ENCODE results near the gene MYL1. TPM values are rescaled to one million over a fixed set of nuclear protein-coding genes. Genes with fewer than 3 reads are reported as not detected.

The MYL1 gene
- total RNA-seq, 2 donors from 2014 or later: not detected

DNA sequence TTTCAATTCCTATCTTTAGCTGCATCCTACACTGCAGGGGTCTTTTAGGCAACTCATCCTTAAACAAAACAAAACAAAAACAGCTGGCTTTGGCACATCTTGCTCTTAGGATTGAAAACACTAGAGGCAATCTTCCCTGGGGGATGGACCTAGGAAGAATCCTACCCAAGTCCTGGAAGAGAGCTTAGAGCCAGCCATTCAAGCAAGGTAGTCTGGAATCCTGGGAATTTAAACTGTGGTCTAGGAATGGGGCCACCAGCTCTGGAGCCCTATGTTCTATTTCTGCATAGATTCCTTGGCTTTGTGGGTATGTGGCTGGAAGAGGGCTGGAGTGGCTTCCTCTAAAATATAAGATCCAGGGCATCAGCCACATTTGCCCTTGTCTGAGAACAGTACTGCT is 27.7 kb downstream of the MYL1 start:
- H3K27ac Mint-ChIP-seq: no peak overlapping the region
- DNase-seq (ENCODE audit: low spot score in 2 of 2) (no peak), ATAC-seq (no peak)
- no peaks in the 10 kb centered on the region for H3K36me3 Mint-ChIP-seq
- peaks cover 0 to 4% of the 10 kb centered on the region in 2 donors for H3K9me3 Mint-ChIP-seq

DNA sequence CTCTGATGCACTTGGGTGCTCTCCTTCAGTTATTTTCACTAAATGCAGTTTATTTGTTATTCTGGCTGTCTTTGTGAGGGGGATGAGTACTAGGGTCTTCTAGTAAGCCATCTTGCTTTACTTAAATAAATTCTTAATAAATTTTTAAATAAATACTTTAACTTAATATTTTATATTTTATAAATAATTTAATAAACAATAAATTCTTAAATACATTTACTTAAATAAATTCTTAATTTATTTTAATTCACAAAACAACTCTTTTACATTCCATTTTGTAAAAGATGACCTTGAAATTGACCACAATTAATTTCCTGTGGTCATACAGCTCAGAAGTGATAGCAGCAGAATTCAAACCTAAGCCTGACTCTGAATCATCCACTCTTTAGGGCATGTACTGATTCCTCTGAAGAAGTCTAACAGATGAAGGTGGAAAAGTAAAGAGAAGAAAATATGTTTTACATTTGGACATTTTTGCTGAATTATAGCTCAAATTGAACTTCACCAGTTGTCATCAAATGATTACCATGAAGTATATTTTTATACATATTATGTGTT is 28.8 kb downstream of the MYL1 start:
- no peak for DNase-seq (ENCODE audit: low spot score in 2 of 2)
- Mint-ChIP-seq H3K9me3 (peaks cover 0 to 4% of the 10 kb centered on the region in 2 donors), H3K36me3 (no peaks in the 10 kb centered on the region), H3K27ac (no peak overlapping the region)
- no peak for ATAC-seq

DNA sequence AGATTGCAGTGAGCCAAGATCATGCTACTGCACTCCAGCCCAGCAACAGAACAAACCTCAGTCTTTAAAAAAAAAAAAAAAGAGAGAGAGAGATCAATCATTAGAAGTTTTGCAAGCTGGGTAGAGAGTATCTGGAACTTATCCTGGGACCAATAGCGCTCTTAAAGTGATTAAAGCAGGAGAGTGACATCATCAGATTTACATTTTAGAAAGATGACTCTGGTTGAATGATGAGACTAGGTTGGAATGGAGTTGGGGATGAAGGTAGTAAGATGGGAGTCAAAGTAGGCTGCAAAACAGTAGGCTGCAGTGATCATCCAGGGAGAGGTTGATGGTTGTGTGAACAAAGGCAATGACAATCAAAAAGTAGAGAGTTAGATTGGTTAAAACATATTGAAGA is 37.8 kb downstream of the MYL1 start:
- H3K36me3 Mint-ChIP-seq: no peaks in the 10 kb centered on the region
- ATAC-seq (no peak), DNase-seq (ENCODE audit: low spot score in 2 of 2) (no peak)
- peaks cover 8 to 9% of the 10 kb centered on the region in 2 donors for H3K9me3 Mint-ChIP-seq
- no peak overlapping the region for H3K27ac Mint-ChIP-seq

DNA sequence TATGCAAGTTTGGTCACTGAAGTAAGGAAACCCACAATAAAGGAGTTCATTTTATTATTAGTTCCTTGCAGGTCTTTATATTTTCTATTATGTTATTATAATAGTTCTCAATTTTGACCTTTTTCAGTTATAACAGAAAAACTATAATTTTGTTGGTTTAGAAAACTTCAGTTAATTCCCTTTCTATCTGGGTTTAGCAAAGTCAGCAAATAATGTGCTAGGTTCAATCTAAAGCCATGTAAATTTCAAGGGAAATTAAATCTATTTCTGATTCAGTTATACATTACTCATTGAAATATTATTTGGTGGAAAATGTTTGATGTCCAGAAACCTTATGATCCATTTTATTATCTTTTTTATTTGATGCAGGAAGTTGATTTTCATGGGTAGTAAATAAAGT is 43.7 kb downstream of the MYL1 start:
- Mint-ChIP-seq H3K36me3 (no peaks in the 10 kb centered on the region), H3K27ac (no peak overlapping the region), H3K9me3 (no peaks in the 10 kb centered on the region)
- DNase-seq (ENCODE audit: low spot score in 2 of 2): no peak
- ATAC-seq: no peak

DNA sequence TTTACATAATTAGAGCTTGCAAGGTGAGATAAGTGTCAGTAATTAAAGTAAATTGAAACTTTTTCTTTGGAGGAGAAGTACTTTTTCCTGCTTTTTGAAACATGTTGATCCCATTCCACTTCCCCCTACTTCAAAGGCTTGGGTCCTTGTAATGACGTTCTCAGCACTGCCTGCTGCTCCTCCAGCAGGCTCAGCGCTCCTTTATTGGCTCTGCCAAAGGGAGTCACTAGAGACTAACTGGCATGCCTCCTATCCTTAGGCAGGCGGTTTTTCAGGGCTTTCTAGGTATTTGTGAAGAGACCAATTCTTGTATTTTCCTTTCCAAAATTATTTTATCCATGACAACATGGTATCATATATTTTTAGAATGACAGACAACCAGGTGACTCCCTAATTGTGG is 45.8 kb downstream of the MYL1 start:
- DNase-seq (ENCODE audit: low spot score in 2 of 2): no peak
- no peaks in the 10 kb centered on the region for H3K36me3 Mint-ChIP-seq
- H3K9me3 Mint-ChIP-seq: no peaks in the 10 kb centered on the region
- ATAC-seq: no peak
- H3K27ac Mint-ChIP-seq: no peak overlapping the region

DNA sequence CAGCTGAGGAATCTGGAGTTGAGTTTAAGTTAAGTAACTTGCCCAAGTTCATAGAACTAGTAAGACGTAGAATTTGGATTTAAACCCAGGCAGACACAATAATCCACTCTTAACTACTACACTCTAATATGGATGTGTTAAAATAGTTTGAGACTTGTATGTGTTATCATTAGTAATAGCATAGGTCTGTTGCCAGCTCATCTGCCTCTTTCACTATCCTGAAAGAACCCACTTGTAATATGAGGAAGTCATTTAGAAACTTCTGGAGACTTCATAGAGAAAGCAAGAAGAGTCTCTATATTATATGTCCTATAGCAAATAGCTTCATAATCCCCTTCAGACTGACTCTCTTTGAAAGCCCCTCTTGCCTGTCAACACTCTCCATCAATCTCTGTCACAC is 46.7 kb downstream of the MYL1 start:
- Mint-ChIP-seq H3K36me3 (no peaks in the 10 kb centered on the region), H3K9me3 (no peaks in the 10 kb centered on the region), H3K27ac (no peak overlapping the region)
- DNase-seq (ENCODE audit: low spot score in 2 of 2) (no peak), ATAC-seq (no peak)

DNA sequence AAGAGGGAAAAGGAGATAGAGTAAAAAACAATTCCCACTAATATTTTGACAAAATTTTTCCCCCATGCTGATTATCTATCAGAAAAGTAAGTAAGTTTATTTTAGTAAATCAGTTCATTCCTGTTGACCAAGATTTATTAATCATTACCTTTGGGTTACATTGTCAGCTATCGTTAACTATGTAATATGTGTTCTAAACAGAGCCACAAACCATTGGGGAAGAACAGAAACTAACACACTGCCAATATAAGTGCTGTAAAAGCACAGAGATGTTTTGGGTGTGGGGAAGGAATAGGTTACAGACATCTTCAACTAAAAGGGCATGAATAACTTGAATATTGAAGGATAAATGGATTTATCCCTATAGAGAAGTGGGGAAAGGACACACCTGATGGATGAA is 47.3 kb downstream of the MYL1 start:
- no peak for DNase-seq (ENCODE audit: low spot score in 2 of 2)
- Mint-ChIP-seq H3K9me3 (no peaks in the 10 kb centered on the region), H3K36me3 (no peaks in the 10 kb centered on the region), H3K27ac (no peak overlapping the region)
- ATAC-seq: no peak

DNA sequence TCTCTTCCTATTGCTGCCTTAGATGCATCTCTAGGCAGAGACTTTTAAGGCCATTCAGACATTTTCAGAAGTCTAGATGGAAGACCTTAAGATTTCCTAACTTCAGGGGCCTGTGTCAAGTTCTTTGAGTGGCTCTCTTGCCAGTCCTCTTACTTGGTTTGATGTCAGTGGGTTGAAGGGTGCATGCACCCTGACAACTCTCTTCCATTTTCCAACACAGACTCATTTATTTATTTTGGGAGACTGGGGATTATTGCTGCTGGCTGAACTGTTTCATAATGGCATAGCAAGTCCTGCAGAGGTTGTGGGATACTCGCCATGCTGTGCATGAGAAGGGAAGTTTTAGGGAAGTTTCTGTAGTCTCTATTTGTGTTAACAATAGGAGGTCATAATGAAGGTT is 50.7 kb downstream of the MYL1 start:
- DNase-seq (ENCODE audit: low spot score in 2 of 2) (no peak), ATAC-seq (no peak)
- no peak overlapping the region for H3K27ac Mint-ChIP-seq
- H3K9me3 Mint-ChIP-seq: no peaks in the 10 kb centered on the region
- no peaks in the 10 kb centered on the region for H3K36me3 Mint-ChIP-seq

DNA sequence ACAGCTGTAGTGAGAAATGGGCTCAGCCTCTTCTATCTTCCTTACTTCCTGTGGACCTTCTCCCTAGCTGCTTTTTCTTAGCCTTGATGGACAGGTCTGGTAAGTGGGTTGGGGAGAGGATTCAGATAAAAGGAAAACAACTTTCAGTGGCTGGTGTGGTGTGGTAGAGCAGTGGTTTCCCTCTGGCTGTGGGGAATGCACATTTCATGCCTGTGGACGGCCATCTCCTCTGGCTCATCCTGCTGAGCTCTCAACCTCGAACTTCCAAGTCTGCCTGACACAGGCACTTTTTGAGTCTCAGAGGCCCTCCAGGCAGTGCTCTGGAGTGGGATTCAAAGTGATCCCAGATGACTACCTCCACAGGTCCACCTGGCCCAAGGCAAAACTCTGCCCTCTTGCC is 51.1 kb downstream of the MYL1 start:
- H3K36me3 Mint-ChIP-seq: no peaks in the 10 kb centered on the region
- ATAC-seq: no peak

DNA sequence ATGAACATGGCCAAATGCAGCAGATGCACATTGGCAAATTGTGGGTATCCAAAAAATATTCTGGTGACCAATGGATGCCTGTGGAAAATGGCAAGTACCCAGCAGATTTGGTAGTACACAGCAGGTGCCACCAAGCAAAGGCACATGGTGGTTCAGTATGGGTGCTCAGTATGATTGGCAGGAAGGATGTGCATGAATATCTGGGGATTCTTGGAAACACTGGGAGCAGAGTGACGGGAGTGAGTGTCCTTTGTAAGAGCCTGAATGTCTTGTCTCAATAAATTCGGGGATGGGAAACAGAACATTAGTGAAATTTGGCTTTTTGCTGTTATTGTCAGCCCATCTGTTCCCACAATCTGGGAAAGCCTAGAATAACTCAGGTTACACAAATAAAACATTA is 52.9 kb downstream of the MYL1 start:
- DNase-seq (ENCODE audit: low spot score in 2 of 2) (no peak), ATAC-seq (no peak)
- Mint-ChIP-seq H3K9me3 (no peaks in the 10 kb centered on the region), H3K36me3 (no peaks in the 10 kb centered on the region), H3K27ac (no peak overlapping the region)

More for the DNA sequence above, 51.1 kb downstream of the MYL1 start:
- H3K9me3 Mint-ChIP-seq: no peaks in the 10 kb centered on the region
- no peak for DNase-seq (ENCODE audit: low spot score in 2 of 2)
- H3K27ac Mint-ChIP-seq: no peak overlapping the region

DNA sequence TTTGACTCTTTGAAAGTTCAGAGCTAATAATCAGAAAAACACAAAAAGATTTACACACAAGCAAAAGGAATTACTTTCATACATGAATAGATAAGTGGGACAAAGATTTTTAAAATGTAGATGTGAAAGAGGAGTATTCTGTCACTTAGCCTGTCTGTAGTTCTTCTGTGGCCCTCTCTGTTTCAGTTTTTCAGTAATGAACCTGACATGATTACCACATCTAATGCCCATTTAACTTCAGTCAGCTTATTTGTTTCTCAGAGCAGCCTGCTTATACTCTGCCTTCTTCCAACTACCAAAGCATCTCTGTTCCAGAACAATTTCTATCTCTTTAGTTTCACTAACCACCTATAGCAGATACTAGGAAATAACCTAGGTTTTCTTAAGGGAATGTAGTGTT is 55.3 kb downstream of the MYL1 start:
- H3K9me3 Mint-ChIP-seq: no peaks in the 10 kb centered on the region
- no peak for ATAC-seq
- DNase-seq (ENCODE audit: low spot score in 2 of 2): no peak
- no peak overlapping the region for H3K27ac Mint-ChIP-seq
- H3K36me3 Mint-ChIP-seq: no peaks in the 10 kb centered on the region

DNA sequence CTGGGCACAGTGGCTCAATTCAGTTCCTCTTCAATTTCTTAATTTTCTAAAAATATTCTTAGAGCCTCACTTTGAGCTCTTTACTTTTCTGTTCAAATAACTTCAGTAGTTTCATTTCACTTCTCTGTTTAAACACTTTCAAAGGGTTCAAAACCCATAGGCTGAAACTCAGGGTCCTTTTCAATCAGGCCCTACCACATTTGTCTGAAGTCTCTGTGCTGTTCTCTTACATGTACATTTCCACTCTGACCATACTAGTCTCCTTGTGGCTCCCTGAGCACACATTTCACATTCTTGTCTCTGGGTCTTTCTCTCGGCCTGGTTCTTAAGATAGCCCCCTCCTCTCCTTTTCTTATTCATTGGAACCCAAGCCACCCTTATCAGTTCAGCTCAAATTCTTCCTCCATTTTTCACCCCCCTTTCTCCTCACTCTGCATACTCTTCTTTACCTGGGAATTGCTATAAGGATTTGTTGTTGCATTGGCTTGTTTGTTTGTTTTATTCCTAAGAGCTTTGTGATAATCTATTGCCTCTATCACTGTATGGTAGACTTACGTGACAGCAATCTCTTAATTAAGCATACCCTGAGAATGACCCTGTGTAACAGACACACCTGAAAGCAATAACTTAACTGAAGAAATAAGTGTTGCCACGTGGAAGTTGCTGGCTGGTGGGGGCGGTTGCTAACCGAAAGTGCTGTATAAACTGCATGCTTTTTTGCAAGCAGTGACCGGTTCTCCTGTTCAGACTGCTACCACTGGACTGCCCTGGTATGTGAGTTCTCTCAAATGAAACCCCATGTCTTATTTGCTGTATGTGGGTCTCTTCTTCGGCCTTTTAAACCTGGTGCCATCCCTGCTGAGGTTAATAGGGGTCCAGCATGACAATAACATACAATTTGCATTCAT is 62.0 kb downstream of the MYL1 start:
- Mint-ChIP-seq H3K27ac (no peak overlapping the region), H3K36me3 (no peaks in the 10 kb centered on the region), H3K9me3 (no peaks in the 10 kb centered on the region)
- ATAC-seq (no peak), DNase-seq (ENCODE audit: low spot score in 2 of 2) (no peak)

DNA sequence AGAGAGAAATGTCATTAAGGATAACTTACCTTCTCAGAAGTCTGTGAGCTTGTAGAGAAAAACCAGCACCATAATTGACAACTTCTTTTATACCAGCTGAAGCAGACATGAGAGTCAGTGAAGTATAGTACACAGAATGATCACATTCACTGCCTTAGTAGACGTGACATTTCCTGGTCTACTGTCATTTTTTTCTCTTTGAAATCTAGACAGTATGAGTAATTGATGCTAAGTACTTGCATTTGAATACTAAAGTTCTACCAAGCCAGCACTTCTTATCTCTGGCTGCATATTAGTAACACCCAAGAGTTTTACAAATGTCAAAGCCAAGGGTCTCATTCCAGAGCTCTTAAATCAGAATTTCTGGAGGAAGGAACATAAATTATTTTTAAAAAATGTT is 64.4 kb downstream of the MYL1 start:
- no peak overlapping the region for H3K27ac Mint-ChIP-seq
- H3K9me3 Mint-ChIP-seq: no peaks in the 10 kb centered on the region
- ATAC-seq (no peak), DNase-seq (ENCODE audit: low spot score in 2 of 2) (no peak)
- no peaks in the 10 kb centered on the region for H3K36me3 Mint-ChIP-seq

Other genes starting within 250 kb of the MYL1 start
- gene KANSL1L, start 143.8 kb downstream of the MYL1 start, total RNA-seq: 1 to 10 TPM; 8.1 to 9.6 TPM
- gene ACADL, start 89.7 kb downstream of the MYL1 start, total RNA-seq: not detected
- gene LANCL1, start 161.6 kb upstream of the MYL1 start, total RNA-seq: 10 to 100 TPM; 25.9 to 50.7 TPM
- gene CPS1, start 241.4 kb upstream of the MYL1 start, total RNA-seq: 1 to 10 TPM; 1.5 to 3.7 TPM